Endodermal cell (in vitro differentiated cells): ENCODE measurements around the gene ZFP42. TPM values are rescaled to one million over a fixed set of nuclear protein-coding genes. Genes with fewer than 3 reads are reported as not detected.
A peak's percentile ranks its signal among the peaks of the same experiment; 100 is the strongest.

ENCODE experiments used
- DNase-seq: peaks from one replicate; pipeline ENCODE4 v3.0.0-alpha.2; 2017
- H3K27ac ChIP-seq: 2 replicates; pipeline ENCODE4 v1.5.1; 2013; ENCODE audit warnings: mild to moderate bottlenecking, low read depth, low read length, moderate library complexity
- H3K27me3 ChIP-seq: 2 replicates; pipeline ENCODE4 v1.6.1; 2013; ENCODE audit warnings: mild to moderate bottlenecking, low read length, moderate library complexity; ENCODE audit not compliant: insufficient read depth, control insufficient read depth, poor library complexity, severe bottlenecking
- H3K36me3 ChIP-seq: 2 replicates; pipeline ENCODE4 v1.7.0; 2013; ENCODE audit warnings: mild to moderate bottlenecking, low read length, moderate library complexity; ENCODE audit not compliant: control insufficient read depth, insufficient read depth
- H3K4me1 ChIP-seq: one replicate; pipeline ENCODE4 v1.7.0; 2013; ENCODE audit warnings: low read length; ENCODE audit not compliant: control insufficient read depth, insufficient read depth
- H3K4me3 ChIP-seq: 2 replicates; pipeline ENCODE4 v1.5.1; 2013; ENCODE audit warnings: mild to moderate bottlenecking, low read length, moderate library complexity
- H3K9ac ChIP-seq: 2 replicates; pipeline ENCODE4 v1.6.1; 2013; ENCODE audit warnings: mild to moderate bottlenecking, low read length, moderate library complexity; ENCODE audit not compliant: poor library complexity, severe bottlenecking; ENCODE audit errors: extremely low read depth
- H3K9me3 ChIP-seq: 2 replicates; pipeline ENCODE4 v1.6.1; 2013; ENCODE audit warnings: mild to moderate bottlenecking, low read length, moderate library complexity; ENCODE audit not compliant: control insufficient read depth
- H3K27ac Mint-ChIP-seq: 2 replicates; pipeline ENCODE4 v1.8.0; 2020; ENCODE audit warnings: mixed read lengths
- H3K27me3 Mint-ChIP-seq: 2 replicates; pipeline ENCODE4 v1.8.0; 2021; ENCODE audit warnings: mild to moderate bottlenecking, mixed read lengths; ENCODE audit not compliant: insufficient read depth
- H3K36me3 Mint-ChIP-seq: 2 replicates; pipeline ENCODE4 v1.8.0; 2020; ENCODE audit warnings: low read depth, mixed read lengths
- H3K4me1 Mint-ChIP-seq: 2 replicates; pipeline ENCODE4 v1.8.0; 2020; ENCODE audit warnings: mixed read lengths
- H3K4me3 Mint-ChIP-seq: 2 replicates; pipeline ENCODE4 v1.8.0; 2020; ENCODE audit warnings: mild to moderate bottlenecking, moderate library complexity, mixed read lengths
- H3K9me3 Mint-ChIP-seq: 2 replicates; pipeline ENCODE4 v1.8.0; 2020; ENCODE audit warnings: mild to moderate bottlenecking, mixed read lengths
- CTCF ChIP-seq: fragments of 200-600 bp; sonication (generic); conservative IDR thresholded peaks from 2 replicates; pipeline ENCODE4 v1.5.0; 2021; ENCODE audit warnings: antibody characterized with exemption, mild to moderate bottlenecking
- WGBS, 2 experiments: methylation state at CpG; one replicate each; pipeline versions ENCODE4 v1.1.5 to v1.1.7; 2013; ENCODE audit warnings: missing lambda C conversion rate in 2 of 2, mixed read lengths in 1 of 2; ENCODE audit not compliant: insufficient coverage in 1 of 2, insufficient read length in 1 of 2; 5-methylcytosine and 5-hydroxymethylcytosine counted together
- total RNA-seq, 2 donors: library from RNA; stranded (reverse); fragmentation: NEBNext Ultra II Directional in 1 of 2; extraction: Animal tissue kit (Norgen Biotek cat#: 25700) in 1 of 2; gene quantifications; 2 replicates in 1 of 2; 3 replicates in 1 of 2; pipeline ENCODE4 v1.2.1, GENCODE V29; 2021

The ZFP42 gene
- total RNA-seq, 2 donors from 2014 or later = 30.9 to 58.5 TPM

GRCh38 chr4:188029114-188029513 lies 33.5 kb downstream of the ZFP42 start:
- Histone ChIP-seq H3K9ac (no peak overlapping the region), H3K4me3 (no peak overlapping the region), H3K27me3 (peaks cover 18% of the 10 kb centered on the region), H3K9me3 (no peaks in the 10 kb centered on the region), H3K4me1 (no peaks in the 10 kb centered on the region), H3K36me3 (no peaks in the 10 kb centered on the region), H3K27ac (no peak overlapping the region)
- peaks cover 27% of the 10 kb centered on the region for H3K27me3 Mint-ChIP-seq
- H3K4me3 Mint-ChIP-seq = no peak overlapping the region
- H3K27ac Mint-ChIP-seq = no peak overlapping the region
- 84 to 99% methylated on average over 8 to 13 of the region's 13 CpGs for WGBS, 2 experiments
- no peaks in the 10 kb centered on the region for H3K36me3 Mint-ChIP-seq
- no peak for DNase-seq
- no peaks in the 10 kb centered on the region for H3K9me3 Mint-ChIP-seq
- peaks cover 10% of the 10 kb centered on the region for H3K4me1 Mint-ChIP-seq
- no peak for TF ChIP-seq CTCF

DNA sequence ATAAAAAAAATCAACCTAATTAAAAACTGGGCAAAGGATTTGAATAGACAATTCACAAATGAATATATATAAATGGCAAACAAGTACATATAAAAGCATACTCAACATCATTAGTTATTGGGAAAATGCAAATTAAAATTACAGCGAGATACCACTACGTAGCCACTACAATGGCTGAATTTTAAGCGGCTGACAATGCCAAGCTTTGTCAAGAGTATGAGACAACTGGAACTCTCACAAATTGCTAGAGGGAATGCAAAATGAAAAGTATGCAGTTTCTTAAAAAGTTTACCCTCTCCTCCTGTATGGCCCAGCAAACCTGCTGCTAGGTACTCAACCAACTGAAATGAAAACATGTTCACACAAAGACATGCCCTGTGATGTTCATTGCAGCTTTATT lies 34.8 kb downstream of the ZFP42 start:
- H3K27me3 Mint-ChIP-seq = peaks cover 27% of the 10 kb centered on the region
- no peak for DNase-seq
- Histone ChIP-seq H3K4me3 (no peak overlapping the region), H3K4me1 (no peaks in the 10 kb centered on the region), H3K9me3 (no peaks in the 10 kb centered on the region), H3K27ac (no peak overlapping the region), H3K27me3 (peaks cover 18% of the 10 kb centered on the region), H3K36me3 (no peaks in the 10 kb centered on the region), H3K9ac (no peak overlapping the region)
- H3K36me3 Mint-ChIP-seq = no peaks in the 10 kb centered on the region
- H3K9me3 Mint-ChIP-seq = no peaks in the 10 kb centered on the region
- H3K4me3 Mint-ChIP-seq = no peak overlapping the region
- 91 to 100% methylated on average over 3 of the region's 3 CpGs for WGBS, 2 experiments
- peaks cover 10% of the 10 kb centered on the region for H3K4me1 Mint-ChIP-seq
- no peak overlapping the region for H3K27ac Mint-ChIP-seq
- no peak for TF ChIP-seq CTCF

DNA sequence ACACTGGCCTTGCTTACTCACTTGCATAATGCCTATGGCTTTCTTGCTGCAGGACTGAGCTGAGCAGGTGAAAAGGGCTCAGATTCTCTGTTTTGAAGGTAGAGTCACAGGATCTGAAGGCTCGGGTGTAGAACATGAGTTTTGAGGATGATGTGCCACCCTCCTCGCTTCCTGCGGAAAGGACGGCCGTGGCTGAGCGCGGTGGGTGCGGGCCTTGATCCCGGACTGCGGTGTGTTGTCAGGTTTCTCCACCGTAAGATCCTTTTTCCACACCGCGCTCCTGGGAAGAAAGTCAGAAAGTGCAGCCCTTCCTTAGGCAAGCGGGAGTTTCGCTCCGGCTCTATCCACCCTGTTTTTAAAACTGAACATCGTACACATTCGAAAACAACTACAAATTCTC lies 36.2 kb downstream of the ZFP42 start:
- Histone ChIP-seq H3K27ac (no peak overlapping the region), H3K36me3 (no peaks in the 10 kb centered on the region), H3K4me3 (peak overlapping the region; percentile 14), H3K9ac (no peak overlapping the region), H3K27me3 (peaks cover 18% of the 10 kb centered on the region), H3K4me1 (no peaks in the 10 kb centered on the region), H3K9me3 (no peaks in the 10 kb centered on the region)
- H3K4me1 Mint-ChIP-seq = peaks cover 14% of the 10 kb centered on the region
- no peak for TF ChIP-seq CTCF
- H3K27ac Mint-ChIP-seq = peak overlapping the region; percentile 50
- H3K36me3 Mint-ChIP-seq = no peaks in the 10 kb centered on the region
- peak overlapping the region; percentile 48 for H3K4me3 Mint-ChIP-seq
- WGBS, 2 experiments = 32 to 44% methylated on average over 10 to 17 of the region's 18 CpGs
- no peaks in the 10 kb centered on the region for H3K9me3 Mint-ChIP-seq
- peak; percentile 79 for DNase-seq
- peaks cover 27% of the 10 kb centered on the region for H3K27me3 Mint-ChIP-seq
